Occipital lobe (tissue), 2 donors: ENCODE data around the gene ALKBH5. TPM values are rescaled to one million over a fixed set of nuclear protein-coding genes. Genes with fewer than 3 reads are reported as not detected.
"Not testable (repeated sequence)": the region's sequence is repeated elsewhere in the genome, so short reads cannot be mapped to it uniquely, and the experiment has no call there.

Experiments used
- DNase-seq: peaks from one replicate; lab custom pipeline; 2025; lab: John Stamatoyannopoulos, UW
- total RNA-seq: library from RNA; depleted of rRNA; stranded (reverse); fragments of >200 nt; gene quantifications from one replicate; pipeline ENCODE4 v1.2.3, GENCODE V29; 2014

ALKBH5 gene
- total RNA-seq, 1 donor from 2014 or later: 79.7 TPM

DNA sequence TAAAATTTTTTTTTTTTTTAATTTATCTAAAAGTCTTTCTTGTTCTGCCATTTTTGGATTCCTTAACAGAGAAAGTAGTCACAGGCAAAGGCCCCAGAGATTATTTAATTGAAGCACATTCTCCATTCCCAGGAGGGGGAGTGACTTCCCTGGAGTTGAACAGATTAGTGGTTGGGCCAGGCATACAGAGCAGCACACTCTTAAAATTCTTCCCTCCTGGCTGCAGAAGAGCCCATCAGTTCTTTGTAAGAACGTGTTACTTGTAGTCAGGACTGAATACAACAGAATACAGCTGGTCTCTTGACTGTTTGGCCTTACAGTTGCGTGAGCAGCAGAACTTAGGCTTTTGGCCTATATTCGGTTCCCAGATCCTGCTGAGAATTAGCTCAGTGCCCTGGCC, 1.8 kb downstream of the ALKBH5 start:
- DNase-seq: no peak

DNA sequence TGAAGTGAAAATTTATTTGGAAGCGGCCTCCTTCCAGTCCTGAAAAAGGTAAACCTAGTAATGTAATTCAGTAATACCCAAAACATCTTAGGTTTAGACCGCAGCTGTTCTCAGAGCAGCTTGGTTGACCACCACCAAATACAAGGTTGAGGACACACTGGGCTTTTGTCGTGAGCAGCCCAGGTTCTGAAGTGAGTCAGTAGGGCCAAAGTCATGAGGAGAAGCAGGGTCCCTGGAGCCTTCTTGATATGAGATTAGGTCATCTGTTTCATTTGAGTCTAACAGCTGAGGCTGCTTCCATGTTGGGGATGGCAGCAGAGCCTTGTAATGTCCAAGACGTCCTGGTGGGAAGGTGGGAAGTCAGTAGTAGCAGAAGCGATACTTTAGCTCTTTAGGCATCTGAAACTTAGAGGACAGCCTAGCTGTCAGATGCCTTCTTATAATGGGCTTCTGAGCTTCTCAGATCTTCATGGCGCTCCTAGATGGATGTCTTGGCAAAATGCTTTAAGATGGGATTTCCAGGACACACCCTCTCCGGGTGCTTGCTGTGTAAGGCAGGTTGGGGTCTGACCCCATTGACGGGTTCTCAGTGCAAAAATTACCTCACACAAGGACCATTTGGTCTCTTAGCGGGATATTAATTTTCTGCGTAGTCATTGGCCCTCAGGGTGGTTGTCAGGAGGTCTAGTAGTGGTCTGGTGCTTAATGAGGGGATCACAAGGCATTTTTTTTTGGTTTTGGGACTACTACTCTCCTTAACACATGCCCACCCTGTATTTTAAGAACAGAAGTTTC, 2.4 kb downstream of the ALKBH5 start:
- no peak for DNase-seq

DNA sequence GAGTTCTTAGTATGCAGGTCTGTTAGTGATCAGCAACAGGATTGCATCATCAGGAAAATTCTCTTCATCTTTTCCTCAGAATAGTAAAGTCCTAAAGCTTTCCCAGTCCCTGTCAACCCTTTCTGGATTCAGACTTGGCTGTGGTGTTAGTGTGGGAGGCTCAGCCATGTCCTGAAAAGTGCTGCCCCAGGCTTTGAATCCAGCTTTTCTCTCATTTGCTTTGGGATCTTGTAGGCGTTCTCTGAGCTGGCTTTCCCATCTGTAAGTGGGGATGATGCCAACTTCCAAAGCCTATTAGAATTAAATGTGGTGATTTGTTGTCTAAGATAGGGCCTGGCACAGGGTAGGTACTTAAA, 3.0 kb downstream of the ALKBH5 start:
- DNase-seq: no peak

DNA sequence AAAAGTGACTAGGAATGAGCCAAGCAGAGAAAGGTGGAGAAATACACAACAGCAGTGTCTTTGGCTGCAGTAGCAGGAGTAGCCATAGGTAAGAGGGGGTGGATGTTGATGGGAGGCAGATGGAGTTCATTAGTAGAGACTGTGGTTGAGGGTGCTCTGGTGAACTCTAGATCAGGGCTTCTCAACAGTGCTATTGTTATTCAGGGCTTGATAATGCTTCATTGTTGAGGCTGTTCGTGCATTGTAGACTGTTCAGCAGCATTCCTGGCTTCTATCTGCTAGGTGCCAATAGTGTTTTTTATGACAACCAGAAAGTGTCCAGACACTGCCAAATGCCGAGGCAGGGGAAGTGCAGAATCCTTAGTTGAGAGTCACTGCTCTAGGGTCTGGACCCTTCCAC, 3.6 kb downstream of the ALKBH5 start:
- no peak for DNase-seq

DNA sequence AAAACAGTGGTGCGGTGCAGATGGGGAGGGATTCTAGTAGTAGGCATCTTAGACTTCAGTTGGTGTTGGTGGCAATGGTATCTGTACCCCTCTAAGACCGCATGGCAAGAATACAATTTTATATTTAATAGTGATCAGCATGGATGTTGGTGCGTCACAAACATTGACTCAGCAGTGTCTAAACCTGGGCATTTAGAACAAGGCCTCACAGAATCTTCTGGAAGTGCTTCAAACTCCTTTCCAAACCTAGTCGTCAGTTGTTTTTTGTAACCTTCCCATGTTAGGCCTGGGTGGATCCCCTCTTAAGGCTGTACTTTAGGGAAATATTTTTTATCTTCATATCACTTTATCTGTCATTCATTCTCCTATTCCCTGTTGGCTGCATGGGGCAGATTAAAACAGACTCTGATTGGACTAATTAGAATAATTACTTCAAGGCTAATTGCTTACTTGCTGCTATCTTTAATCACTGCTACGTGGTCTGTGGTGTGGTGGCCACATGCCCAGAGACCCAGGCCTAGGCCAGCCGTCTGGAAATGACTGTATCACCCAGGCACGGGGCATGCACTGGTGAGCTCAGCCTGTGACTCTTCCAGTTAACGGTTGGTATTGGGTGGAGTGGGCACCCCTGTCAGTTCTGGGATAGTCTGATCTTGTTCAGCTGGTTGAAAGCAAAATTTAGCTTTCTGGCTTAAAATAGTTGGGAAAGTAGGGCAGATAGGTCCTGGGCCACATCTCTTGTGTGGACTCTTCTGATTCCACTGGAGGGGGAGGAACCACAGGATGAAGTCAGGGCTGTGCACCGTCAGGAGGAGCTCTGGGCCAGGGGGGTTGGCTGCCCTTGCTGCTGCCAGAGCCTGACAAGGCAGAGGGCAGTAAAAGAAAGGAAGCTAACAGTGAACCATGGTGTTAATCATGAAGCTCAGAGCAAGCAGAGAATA, 4.5 kb downstream of the ALKBH5 start:
- no peak for DNase-seq

DNA sequence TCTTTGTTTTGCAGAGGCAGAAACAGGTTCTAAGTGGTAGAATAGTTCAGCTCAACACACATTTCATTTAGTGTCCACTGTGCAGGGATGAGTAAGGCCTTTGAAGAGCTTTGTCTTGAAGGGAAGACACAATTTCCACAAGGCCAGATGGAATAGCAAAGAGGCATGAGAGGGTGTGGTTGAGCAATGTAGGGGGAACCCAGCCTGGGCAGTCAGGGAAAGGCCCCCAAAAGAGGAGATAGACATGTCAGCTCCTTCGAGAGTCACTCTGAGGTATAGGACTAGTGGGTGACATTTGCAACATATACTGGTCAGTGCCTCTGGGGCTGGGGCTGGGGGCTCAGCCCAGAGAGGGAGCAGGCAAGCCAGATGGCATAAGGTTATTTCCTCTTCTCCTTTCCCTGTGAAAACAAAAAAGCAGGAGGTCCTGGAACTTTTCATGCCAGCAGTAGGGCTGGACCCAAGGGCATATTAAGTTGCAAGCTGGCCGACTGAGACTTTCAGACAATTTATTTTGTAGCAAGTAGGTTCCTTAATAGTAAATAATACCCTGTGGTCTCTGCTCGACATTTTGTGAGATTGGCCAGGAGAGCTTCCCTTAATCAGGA, 7.1 kb downstream of the ALKBH5 start:
- DNase-seq: no peak

DNA sequence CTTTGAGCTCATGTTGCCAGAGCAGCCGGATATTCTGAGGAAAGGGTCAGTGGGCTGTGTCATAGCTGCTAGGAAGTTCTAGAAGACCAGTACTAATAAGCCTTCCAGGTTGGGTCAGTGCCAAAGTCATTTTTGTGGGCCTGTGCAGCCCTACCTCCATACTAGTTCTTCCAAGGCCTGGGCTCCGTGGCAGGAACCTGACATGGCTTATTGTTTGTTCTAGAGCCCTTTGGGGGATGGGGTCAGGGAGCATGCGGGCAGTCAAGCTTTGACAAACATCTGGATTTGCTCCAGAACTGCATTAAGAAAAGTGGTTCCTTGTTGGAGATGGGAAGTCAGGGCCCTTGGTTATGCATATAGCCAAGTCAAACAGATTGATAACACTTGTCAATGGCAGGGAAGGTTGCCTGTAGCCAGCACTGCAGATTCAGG, 7.6 kb downstream of the ALKBH5 start:
- DNase-seq: no peak

DNA sequence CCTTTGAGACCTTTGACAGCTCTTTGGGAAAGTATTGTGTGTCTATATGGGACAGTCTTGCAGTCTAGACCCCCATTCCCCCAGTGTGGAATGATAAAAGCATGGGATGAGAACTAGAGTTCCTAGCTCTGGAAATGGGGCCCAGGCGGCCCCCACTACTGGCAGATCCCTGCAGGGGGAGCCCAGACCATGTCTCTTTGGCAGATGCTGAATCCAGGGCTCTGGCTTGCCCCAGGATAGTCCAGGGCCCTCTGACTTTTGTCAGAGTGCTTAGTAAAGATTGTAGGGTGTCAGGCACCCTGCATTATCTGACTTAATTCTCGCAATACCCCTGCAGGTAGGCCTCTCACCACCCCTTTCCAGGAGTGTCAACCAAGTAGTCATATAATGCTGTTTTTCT, 8.3 kb downstream of the ALKBH5 start:
- no peak for DNase-seq

DNA sequence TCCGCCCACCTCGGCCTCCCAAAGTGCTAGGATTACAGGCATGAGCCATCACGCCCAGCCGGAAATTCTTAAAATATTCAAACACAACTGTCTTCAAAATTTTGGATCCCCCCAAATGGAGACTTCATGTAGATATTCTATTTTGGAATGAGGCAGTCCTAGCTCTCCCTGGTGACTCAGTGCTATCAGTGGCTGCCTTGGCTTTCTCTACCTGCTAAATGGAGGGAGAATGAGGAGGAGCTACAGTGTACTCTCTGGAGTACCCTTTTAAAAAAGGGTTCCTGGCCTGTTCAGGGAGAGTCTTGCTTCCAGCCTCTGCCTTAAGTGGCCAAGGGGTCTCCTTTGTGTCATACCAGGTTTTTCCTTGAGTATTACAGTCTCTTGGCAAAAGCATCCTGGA, 10.8 kb downstream of the ALKBH5 start:
- DNase-seq: no peak

DNA sequence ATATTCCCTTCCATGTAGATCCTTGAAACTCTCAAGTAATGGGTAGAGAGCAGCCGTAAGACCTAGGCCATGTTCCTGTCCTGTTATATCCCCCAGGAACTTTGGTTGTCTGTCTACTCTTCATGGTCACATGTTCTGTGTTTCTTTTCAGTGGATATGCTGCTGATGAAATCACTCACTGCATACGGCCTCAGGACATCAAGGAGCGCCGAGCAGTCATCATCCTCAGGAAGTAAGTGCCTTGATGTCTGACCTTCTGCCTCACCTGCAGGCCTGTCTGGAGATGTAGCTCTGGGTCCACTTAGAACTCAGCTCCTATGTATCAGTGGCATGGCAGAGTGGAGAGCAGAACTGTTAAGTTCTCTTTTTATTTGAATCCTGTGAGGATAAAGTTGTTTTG, 11.2 kb downstream of the ALKBH5 start:
- DNase-seq: no peak

DNA sequence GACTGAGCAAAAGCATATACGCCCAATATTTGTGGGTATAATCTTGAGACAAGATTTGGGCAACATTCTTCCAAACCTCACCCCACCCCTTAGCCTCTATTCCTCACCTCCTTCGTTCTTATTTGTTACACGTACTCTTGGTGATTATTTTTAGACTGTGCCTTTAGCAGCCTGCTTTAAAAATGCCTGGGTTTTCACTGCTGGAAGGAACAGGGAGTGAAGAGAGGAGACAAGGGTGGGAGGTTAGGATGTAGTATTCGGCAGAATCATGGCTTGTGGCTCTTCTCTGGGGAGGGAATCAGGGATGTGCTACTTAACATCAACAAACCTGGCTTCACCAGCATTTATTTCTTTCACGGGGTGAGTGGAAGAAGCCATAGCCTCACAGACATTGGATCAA, 11.6 kb downstream of the ALKBH5 start:
- DNase-seq: no peak

DNA sequence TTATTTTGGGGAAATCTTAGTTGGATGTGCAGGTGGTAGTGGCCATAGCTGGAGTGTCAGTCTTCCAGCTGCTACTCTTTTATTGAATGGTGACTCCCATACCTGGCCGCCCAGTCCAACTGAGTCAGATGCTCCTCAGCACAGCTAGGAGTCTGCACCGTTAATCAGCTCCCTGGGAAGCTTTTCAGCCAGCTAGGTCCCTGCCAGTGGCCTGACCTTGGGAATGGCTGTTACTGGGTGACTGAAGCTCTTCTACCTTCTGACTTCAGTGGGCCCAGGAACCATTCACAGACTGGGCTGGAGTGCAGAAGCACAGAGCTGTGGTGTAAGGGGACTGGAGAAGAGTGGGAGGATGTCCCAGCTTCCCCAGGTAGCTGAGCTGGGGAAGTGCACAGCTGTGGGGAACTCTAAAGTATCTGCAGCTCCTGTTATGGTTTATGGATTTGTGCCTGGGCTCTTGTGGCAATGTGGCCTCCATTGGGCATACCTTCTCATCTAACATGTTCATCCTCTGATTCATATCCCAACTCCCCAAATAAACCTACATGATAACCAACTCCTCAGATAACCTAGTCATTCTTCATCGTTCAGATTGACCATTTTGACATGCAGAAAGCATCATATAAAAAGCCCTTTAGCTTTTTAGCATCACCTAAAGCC, 14.0 kb downstream of the ALKBH5 start:
- DNase-seq: no peak

DNA sequence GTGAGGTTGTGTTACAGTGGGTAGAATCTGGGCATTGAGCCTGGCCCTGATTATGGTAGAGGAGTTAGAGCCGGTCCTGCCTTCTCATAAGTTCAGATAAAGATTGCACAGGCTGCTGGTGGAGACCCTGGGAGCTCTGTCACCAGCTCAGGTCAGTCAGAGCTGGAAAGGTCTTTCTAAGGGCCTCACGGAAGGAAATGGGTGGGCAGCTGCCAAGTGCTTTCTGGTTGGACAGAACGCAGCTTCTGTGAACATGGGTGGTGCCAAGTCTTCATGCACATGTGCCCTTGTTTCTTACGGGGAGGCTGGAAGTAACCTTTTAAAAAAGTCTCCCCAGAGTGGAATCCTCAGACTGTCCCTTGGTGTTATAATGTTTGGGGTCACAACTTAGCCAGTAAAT, 14.9 kb downstream of the ALKBH5 start:
- DNase-seq: no peak

DNA sequence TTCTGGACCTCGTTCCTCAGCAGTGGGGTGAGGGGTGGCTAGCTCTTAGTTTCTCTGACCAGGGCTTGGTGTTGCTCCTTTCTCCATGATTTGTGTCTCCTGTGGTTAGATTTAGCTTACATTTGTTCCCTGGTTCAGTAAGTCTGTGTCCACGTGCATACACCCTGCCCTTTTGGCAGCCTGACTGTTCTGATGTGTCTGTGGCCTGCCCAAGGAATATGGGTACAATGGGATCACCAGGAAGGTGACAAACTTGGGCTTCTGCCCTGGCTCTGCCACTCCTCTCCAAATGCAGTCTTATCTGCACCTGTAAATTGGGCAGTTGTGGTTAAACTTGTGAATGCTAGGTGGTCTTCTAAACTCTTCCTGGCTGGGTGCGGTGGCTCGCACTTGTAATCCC, 17.5 kb downstream of the ALKBH5 start:
- no peak for DNase-seq

DNA sequence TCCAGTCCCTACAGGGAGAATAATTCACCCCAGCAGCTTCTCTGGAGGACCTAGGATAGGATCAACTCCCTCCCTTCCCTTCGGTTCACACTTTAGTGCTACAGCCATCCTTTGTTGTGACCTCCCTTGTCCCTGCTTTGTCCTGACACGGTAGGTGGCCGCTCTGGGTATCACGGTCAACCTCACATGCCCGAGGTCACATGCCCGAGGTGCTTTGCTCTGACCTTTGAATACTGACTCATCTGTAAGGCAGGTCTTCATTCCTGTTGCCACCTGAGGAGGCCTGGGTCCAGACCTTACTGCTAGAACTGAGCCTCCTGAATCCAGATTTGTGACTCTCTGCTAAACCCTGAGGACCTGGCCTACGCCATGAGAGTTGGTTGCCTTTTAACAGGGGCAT, 19.7 kb downstream of the ALKBH5 start:
- DNase-seq: no peak

DNA sequence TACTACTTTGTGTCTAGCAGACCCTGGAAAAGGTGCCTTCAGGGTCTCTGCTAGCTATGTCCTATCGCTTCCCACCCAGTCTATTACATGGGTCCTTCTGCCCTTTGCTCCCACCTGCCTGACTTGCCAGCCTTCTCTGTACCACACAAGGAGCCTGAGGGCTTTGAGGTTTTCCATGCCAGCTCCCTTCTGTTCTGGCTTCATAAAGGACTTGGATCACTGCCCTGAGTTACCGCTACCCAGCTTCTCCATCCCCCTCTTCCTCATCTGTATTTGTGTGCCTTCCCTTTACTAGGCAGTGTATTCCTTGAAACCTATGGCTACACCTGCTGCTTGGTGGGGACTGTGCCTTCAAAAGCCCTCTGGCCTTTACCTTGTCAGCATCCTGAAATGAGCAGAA, 22.2 kb downstream of the ALKBH5 start:
- DNase-seq: no peak

DNA sequence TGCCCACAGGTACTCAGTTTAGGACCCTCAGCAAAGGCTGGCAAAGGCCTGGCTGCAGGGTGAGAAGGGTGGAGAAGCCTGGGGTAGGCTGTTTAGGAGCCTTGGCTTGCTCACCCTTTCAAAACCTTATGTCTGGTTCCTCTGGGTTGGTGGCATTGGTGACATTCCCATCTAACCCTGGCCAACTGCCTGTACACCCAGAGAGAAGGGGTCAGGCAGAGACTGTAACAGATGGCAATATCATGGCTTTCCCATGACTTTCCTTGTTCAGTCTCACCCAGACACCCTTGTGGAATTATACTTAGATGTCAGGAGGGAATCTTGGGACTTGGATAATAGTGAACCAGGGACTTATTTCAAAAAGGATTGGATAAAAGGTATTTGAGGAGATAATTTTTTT, 23.3 kb downstream of the ALKBH5 start:
- DNase-seq: no peak

DNA sequence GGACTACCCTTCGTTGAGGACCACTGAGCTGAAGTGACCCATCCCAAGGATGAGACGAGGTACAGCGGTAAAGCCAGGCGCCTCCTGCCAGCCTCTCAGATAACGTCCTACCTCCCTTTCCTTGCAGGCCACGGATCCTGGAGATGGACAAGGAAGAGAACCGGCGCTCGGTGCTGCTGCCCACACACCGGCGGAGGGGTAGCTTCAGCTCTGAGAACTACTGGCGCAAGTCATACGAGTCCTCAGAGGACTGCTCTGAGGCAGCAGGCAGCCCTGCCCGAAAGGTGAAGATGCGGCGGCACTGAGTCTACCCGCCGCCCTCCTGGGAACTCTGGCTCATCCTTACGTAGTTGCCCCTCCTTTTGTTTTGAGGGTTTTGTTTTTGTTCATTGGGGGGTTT, 24.5 kb downstream of the ALKBH5 start:
- DNase-seq: no peak

DNA sequence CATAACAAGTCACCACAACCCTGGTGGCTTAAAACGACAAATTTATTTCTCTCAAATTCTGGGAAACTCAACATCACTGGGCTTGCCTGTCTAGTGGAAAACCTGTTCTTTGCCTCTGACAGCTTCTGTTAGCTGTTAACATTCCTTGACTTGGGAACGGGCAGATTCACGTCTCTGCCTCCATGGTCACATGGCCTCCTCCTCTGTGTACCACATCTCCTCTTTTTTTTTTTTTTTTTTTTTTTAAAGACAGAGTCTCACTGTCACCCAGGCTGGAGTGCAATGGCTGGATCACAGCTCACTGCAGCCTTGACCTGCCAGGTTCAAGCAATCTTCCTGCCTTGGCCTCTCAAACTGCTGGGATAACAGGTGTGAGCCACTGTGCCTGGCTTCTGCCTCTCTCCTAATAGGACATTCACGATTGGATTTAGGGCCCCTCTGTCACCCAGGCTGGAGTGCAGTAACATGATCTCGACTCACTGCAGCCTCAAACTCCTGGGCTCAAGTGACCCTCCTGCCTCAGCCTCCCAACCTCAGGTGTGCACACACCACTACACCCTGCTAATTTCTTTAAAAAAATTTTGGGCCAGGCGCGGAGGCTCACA, 30.1 kb downstream of the ALKBH5 start:
- no peak for DNase-seq

DNA sequence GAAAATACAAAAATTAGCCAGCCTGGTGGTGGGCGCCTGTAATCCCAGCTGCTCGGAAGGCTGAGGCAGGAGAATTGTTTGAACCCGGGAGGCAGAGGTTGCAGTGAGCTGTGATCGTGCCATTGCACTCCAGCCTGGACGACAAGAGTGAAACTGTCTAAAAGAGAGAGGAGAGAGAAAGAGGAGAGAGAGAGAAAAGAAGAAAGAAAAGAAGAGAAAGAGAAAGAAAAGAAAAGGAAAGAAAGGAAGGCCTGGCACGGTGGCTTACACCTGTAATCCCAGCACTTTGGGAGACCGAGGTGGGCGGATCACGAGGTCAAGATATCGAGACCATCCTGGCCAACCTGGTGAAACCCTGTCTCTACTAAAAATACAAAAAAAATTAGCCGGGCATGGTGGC, 33.3 kb downstream of the ALKBH5 start:
- not testable (repeated sequence) for DNase-seq

DNA sequence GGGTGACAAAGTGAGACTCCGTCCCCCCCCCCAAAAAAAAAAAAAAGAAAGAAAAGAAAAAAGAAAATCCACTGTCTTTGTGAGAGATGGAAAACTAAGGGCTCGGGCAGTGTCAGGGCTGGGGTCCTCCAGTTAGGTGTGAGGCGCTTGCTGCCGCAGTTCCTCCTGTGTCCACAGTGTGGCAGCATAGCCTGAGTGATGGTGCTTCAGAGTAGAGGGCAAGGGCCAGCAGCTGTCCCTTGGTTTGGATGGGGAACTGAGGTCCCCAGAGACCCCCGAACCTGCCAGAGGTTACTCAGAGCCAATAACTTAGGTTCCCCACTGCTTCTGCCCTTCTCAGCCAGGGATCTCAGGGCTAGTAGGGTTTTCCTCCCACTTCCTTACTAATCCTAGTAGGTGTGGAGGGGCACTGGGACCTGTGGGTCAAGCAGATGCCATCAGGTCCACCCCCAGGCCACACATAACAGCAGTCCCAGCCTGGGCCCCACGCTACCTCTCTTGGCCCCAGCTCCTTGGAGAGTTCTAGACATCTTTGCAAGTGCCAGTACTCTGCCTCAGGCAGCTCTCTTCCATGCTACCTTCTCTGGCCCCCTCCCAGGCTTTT, 33.9 kb downstream of the ALKBH5 start:
- DNase-seq: peak; percentile 15
